Natural killer cell treated with Interleukin-12 subunit alpha and Interleukin-12 subunit beta and Interleukin-15 and Interleukin-18, amount 100 ng/mL, for 72 hours (primary cell): ENCODE results near the gene PRKN. TPM values are rescaled to one million over a fixed set of nuclear protein-coding genes. Genes with fewer than 3 reads are reported as not detected.

Experiments used
- ATAC-seq, 2 donors: fragments of 150-1000 bp; cut with Tn5 transposase in 1 of 2; sonication (Bioruptor Pico), chemical (Tn5 transposase) in 1 of 2; 2 replicates each; pipeline ENCODE4 v1.10.0; 2021
- DNase-seq: peaks from one replicate; pipeline ENCODE4 v3.0.0; 2022; ENCODE audit warnings: low spot score
- H3K27ac Mint-ChIP-seq, 2 donors: 1 replicate in 1 of 2; 2 replicates in 1 of 2; pipeline ENCODE4 v1.8.0; 2022; ENCODE audit warnings: mixed read lengths in 2 of 2, mild to moderate bottlenecking in 1 of 2, moderate library complexity in 1 of 2
- H3K27me3 Mint-ChIP-seq, 2 donors: 1 replicate in 1 of 2; 2 replicates in 1 of 2; pipeline ENCODE4 v1.8.0; 2022; ENCODE audit warnings: mixed read lengths in 2 of 2
- H3K36me3 Mint-ChIP-seq: one replicate; pipeline ENCODE4 v1.8.0; 2022; ENCODE audit warnings: mixed read lengths
- H3K4me1 Mint-ChIP-seq, 2 donors: 1 replicate in 1 of 2; 2 replicates in 1 of 2; pipeline ENCODE4 v1.8.0; 2022; ENCODE audit warnings: low read depth in 2 of 2, mixed read lengths in 2 of 2, mild to moderate bottlenecking in 1 of 2
- H3K4me3 Mint-ChIP-seq: one replicate; pipeline ENCODE4 v1.8.0; 2022; ENCODE audit warnings: mixed read lengths
- H3K9me3 Mint-ChIP-seq: 2 replicates; pipeline ENCODE4 v1.8.0; 2022; ENCODE audit warnings: mixed read lengths
- total RNA-seq, 2 donors: library from RNA; stranded (reverse); gene quantifications; one replicate each; pipeline ENCODE4 v1.2.3, GENCODE V29; 2022

The PRKN gene
- not detected for total RNA-seq

- Mint-ChIP-seq H3K4me3 (peak within 1 kb of the TSS; percentile 74), H3K27me3 (peaks cover 0 to 8% of the 10 kb centered on the region in 2 donors), H3K9me3 (no peaks in the 10 kb centered on the region), H3K36me3 (no peaks in the 10 kb centered on the region), H3K4me1 (peaks cover 6 to 10% of the 10 kb centered on the region in 2 donors), H3K27ac (peak within 1 kb of the TSS; percentile 60 to 77)
- DNase-seq (peak; percentile 99), ATAC-seq (peak; percentile 99)
Measured at GRCh38 chr6:162727322-162728182, at the start of gene PRKN, which contains the start of gene PACRG. PRKN (minus strand) TSS chr6:162727766. PACRG (plus strand) TSS chr6:162727974.

- no peak overlapping the region for H3K27ac Mint-ChIP-seq
- H3K4me3 Mint-ChIP-seq = no peak overlapping the region
- H3K4me1 Mint-ChIP-seq = no peaks in the 10 kb centered on the region
- H3K27me3 Mint-ChIP-seq = no peaks in the 10 kb centered on the region
- H3K36me3 Mint-ChIP-seq = peaks cover 17% of the 10 kb centered on the region
- no peak for ATAC-seq
- DNase-seq = no peak
- peaks cover 18% of the 10 kb centered on the region for H3K9me3 Mint-ChIP-seq
Measured at GRCh38 chr6:162777091-162777490, 49.5 kb upstream of the PRKN start.

- Mint-ChIP-seq H3K27me3 (no peaks in the 10 kb centered on the region), H3K36me3 (no peaks in the 10 kb centered on the region), H3K4me1 (no peaks in the 10 kb centered on the region), H3K27ac (no peak overlapping the region), H3K4me3 (no peak overlapping the region), H3K9me3 (peaks cover 5% of the 10 kb centered on the region)
- no peak for DNase-seq
- no peak for ATAC-seq
Measured at GRCh38 chr6:162773996-162774395, 46.4 kb upstream of the PRKN start.

- no peaks in the 10 kb centered on the region for H3K9me3 Mint-ChIP-seq
- no peaks in the 10 kb centered on the region for H3K27me3 Mint-ChIP-seq
- DNase-seq (no peak), ATAC-seq (no peak)
- H3K27ac Mint-ChIP-seq = no peak overlapping the region
- no peaks in the 10 kb centered on the region for H3K4me1 Mint-ChIP-seq
- no peaks in the 10 kb centered on the region for H3K36me3 Mint-ChIP-seq
- no peak overlapping the region for H3K4me3 Mint-ChIP-seq
Measured at GRCh38 chr6:162772466-162772865, 44.9 kb upstream of the PRKN start.

GRCh38 chr6:162770955-162771354 is 43.4 kb upstream of the PRKN start:
- H3K4me3 Mint-ChIP-seq = no peak overlapping the region
- DNase-seq = no peak
- no peak overlapping the region for H3K27ac Mint-ChIP-seq
- ATAC-seq = no peak
- no peaks in the 10 kb centered on the region for H3K36me3 Mint-ChIP-seq
- no peaks in the 10 kb centered on the region for H3K27me3 Mint-ChIP-seq
- H3K9me3 Mint-ChIP-seq = no peaks in the 10 kb centered on the region
- no peaks in the 10 kb centered on the region for H3K4me1 Mint-ChIP-seq

GRCh38 chr6:162770136-162770535 is 42.6 kb upstream of the PRKN start:
- H3K27ac Mint-ChIP-seq = no peak overlapping the region
- H3K4me1 Mint-ChIP-seq = no peaks in the 10 kb centered on the region
- ATAC-seq (no peak), DNase-seq (no peak)
- no peaks in the 10 kb centered on the region for H3K36me3 Mint-ChIP-seq
- H3K4me3 Mint-ChIP-seq = no peak overlapping the region
- H3K27me3 Mint-ChIP-seq = no peaks in the 10 kb centered on the region
- H3K9me3 Mint-ChIP-seq = no peaks in the 10 kb centered on the region

GRCh38 chr6:162753775-162754174 is 26.2 kb upstream of the PRKN start:
- ATAC-seq = no peak
- DNase-seq = no peak
- Mint-ChIP-seq H3K9me3 (no peaks in the 10 kb centered on the region), H3K27ac (no peak overlapping the region), H3K36me3 (no peaks in the 10 kb centered on the region), H3K27me3 (peaks cover 0 to 4% of the 10 kb centered on the region in 2 donors), H3K4me3 (no peak overlapping the region), H3K4me1 (no peaks in the 10 kb centered on the region)

GRCh38 chr6:162751211-162751859 is 23.8 kb upstream of the PRKN start:
- ATAC-seq (no peak), DNase-seq (no peak)
- H3K27ac Mint-ChIP-seq = no peak overlapping the region
- no peaks in the 10 kb centered on the region for H3K9me3 Mint-ChIP-seq
- peaks cover 0 to 8% of the 10 kb centered on the region in 2 donors for H3K27me3 Mint-ChIP-seq
- H3K4me1 Mint-ChIP-seq = no peaks in the 10 kb centered on the region
- no peaks in the 10 kb centered on the region for H3K36me3 Mint-ChIP-seq
- H3K4me3 Mint-ChIP-seq = no peak overlapping the region

- no peak for ATAC-seq
- no peak overlapping the region for H3K27ac Mint-ChIP-seq
- H3K4me1 Mint-ChIP-seq = no peaks in the 10 kb centered on the region
- H3K9me3 Mint-ChIP-seq = no peaks in the 10 kb centered on the region
- no peaks in the 10 kb centered on the region for H3K36me3 Mint-ChIP-seq
- DNase-seq = no peak
- peaks cover 0 to 8% of the 10 kb centered on the region in 2 donors for H3K27me3 Mint-ChIP-seq
- no peak overlapping the region for H3K4me3 Mint-ChIP-seq
Measured at GRCh38 chr6:162750776-162751175, 23.2 kb upstream of the PRKN start.

GRCh38 chr6:162736961-162737360 is 9.4 kb upstream of the PRKN start:
- Mint-ChIP-seq H3K27ac (no peak overlapping the region), H3K36me3 (no peaks in the 10 kb centered on the region), H3K4me3 (no peak overlapping the region), H3K4me1 (peaks cover 3% of the 10 kb centered on the region in 2 donors), H3K9me3 (peaks cover 5% of the 10 kb centered on the region), H3K27me3 (peaks cover 1 to 20% of the 10 kb centered on the region in 2 donors)
- ATAC-seq = no peak
- DNase-seq = no peak

GRCh38 chr6:162733489-162733888 is 5.9 kb upstream of the PRKN start:
- H3K9me3 Mint-ChIP-seq = peaks cover 4% of the 10 kb centered on the region
- no peak overlapping the region for H3K4me3 Mint-ChIP-seq
- H3K27me3 Mint-ChIP-seq = peaks cover 0 to 17% of the 10 kb centered on the region in 2 donors
- ATAC-seq = no peak
- no peaks in the 10 kb centered on the region for H3K36me3 Mint-ChIP-seq
- DNase-seq = no peak
- peaks cover 3% of the 10 kb centered on the region in 2 donors for H3K4me1 Mint-ChIP-seq
- H3K27ac Mint-ChIP-seq = no peak overlapping the region

- no peak overlapping the region for H3K27ac Mint-ChIP-seq
- DNase-seq (no peak), ATAC-seq (no peak)
- H3K36me3 Mint-ChIP-seq = no peaks in the 10 kb centered on the region
- peaks cover 4% of the 10 kb centered on the region for H3K9me3 Mint-ChIP-seq
- no peak overlapping the region for H3K4me3 Mint-ChIP-seq
- H3K4me1 Mint-ChIP-seq = peaks cover 9 to 14% of the 10 kb centered on the region in 2 donors
- H3K27me3 Mint-ChIP-seq = peaks cover 0 to 15% of the 10 kb centered on the region in 2 donors
Measured at GRCh38 chr6:162730502-162730901, 2.9 kb upstream of the PRKN start.

GRCh38 chr6:162728706-162729105 is 1.1 kb upstream of the PRKN start:
- peak overlapping the region; percentile 61 for H3K4me3 Mint-ChIP-seq
- no peaks in the 10 kb centered on the region for H3K36me3 Mint-ChIP-seq
- H3K27ac Mint-ChIP-seq = peak overlapping the region; percentile 60 to 76
- DNase-seq (no peak), ATAC-seq (no peak)
- H3K9me3 Mint-ChIP-seq = peaks cover 3% of the 10 kb centered on the region
- peaks cover 9 to 12% of the 10 kb centered on the region in 2 donors for H3K4me1 Mint-ChIP-seq
- H3K27me3 Mint-ChIP-seq = peaks cover 0 to 11% of the 10 kb centered on the region in 2 donors

GRCh38 chr6:162728197-162728596 is 631 bp upstream of the PRKN start:
- H3K27me3 Mint-ChIP-seq = peaks cover 0 to 9% of the 10 kb centered on the region in 2 donors
- H3K4me3 Mint-ChIP-seq = peak overlapping the region; percentile 61
- no peaks in the 10 kb centered on the region for H3K36me3 Mint-ChIP-seq
- H3K27ac Mint-ChIP-seq = peak overlapping the region; percentile 60 to 76
- H3K9me3 Mint-ChIP-seq = no peaks in the 10 kb centered on the region
- DNase-seq (no peak), ATAC-seq (no peak)
- H3K4me1 Mint-ChIP-seq = peaks cover 6 to 10% of the 10 kb centered on the region in 2 donors
